GM12878 (cell line): ENCODE data around the gene MAGI2. TPM values are rescaled to one million over a fixed set of nuclear protein-coding genes. Genes with fewer than 3 reads are reported as not detected.

ENCODE experiments used
- ATAC-seq: fragments of 200-7000 bp; cut with Tn5 transposase; 3 replicates; pipeline ENCODE4 v1.9.1; 2020; ENCODE audit warnings: mild to moderate bottlenecking, moderate library complexity
- BruUV-seq: library from RNA; stranded (reverse); fragments of 400-500 nt; replicated peaks from 2 replicates; lab custom pipeline; 2021; lab: Mats Ljungman, UMichigan
- CTCF ChIA-PET: fragments of 300-600 bp; sonication (Branson Sonifier 250); formaldehyde crosslinking; extraction: SDS; loops from one replicate; lab custom pipeline; 2021; ENCODE audit warnings: inconsistent platforms; lab: Yijun Ruan, JAX
- POLR2A ChIA-PET: fragments of 350-600 bp; formaldehyde crosslinking; extraction: SDS; loops from one replicate; lab custom pipeline; 2021; ENCODE audit warnings: inconsistent platforms; lab: Charles Lee
- RAD21 ChIA-PET: fragments of 300-600 bp; sonication (Branson Sonifier 250); formaldehyde crosslinking; loops from one replicate; lab custom pipeline; 2023; ENCODE audit warnings: antibody characterized with exemption; ENCODE audit not compliant: unreplicated experiment; lab: Charles Lee
- SMC1A ChIA-PET: fragments of 300-600 bp; sonication (Branson Sonifier 250); formaldehyde crosslinking; loops from one replicate; lab custom pipeline; 2023; ENCODE audit not compliant: unreplicated experiment, uncharacterized antibody; lab: Charles Lee
- DNase-seq: peaks from one replicate; pipeline ENCODE4 v3.0.0-alpha.2; 2011; ENCODE audit warnings: low read depth, low spot score
- FAIRE-seq: peaks from 3 replicates; lab custom pipeline; 2011; peaks lifted over from hg19 to GRCh38; lab: Jason Lieb, UNC
- H2AFZ ChIP-seq: 2 replicates; pipeline ENCODE4 v1.6.0; 2011; ENCODE audit warnings: low read depth, low read length, control low read depth; ENCODE audit not compliant: control insufficient read depth
- H3K27ac ChIP-seq: 2 replicates; pipeline ENCODE4 v1.5.1; 2011; ENCODE audit warnings: control low read depth; ENCODE audit not compliant: control insufficient read depth, insufficient read depth
- H3K27me3 ChIP-seq, 2 experiments: replicated peaks in 1 of 2; 2 replicates each; pipeline versions ENCODE4 v1.6.0 to v1.6.1; 2011; ENCODE audit warnings: low read length in 1 of 2; ENCODE audit not compliant: control insufficient read depth in 2 of 2, insufficient read depth in 2 of 2
- H3K36me3 ChIP-seq, 2 experiments: 2 replicates each; pipeline ENCODE4 v1.5.1; 2011; ENCODE audit warnings: low read length in 1 of 2; ENCODE audit not compliant: control insufficient read depth in 2 of 2, insufficient read depth in 2 of 2
- H3K4me1 ChIP-seq: 2 replicates; pipeline ENCODE4 v1.6.1; 2011; ENCODE audit warnings: mild to moderate bottlenecking, low read length, moderate library complexity, mixed read lengths; ENCODE audit not compliant: control insufficient read depth, insufficient read depth
- H3K4me2 ChIP-seq: 2 replicates; pipeline ENCODE4 v1.6.0; 2011; ENCODE audit warnings: control low read depth; ENCODE audit not compliant: control insufficient read depth, insufficient read depth
- H3K4me3 ChIP-seq: fragments of 200-600 bp; sonication (generic); 2 replicates; pipeline ENCODE4 v1.5.1; 2016
- H3K79me2 ChIP-seq: 2 replicates; pipeline ENCODE4 v1.6.0; 2011; ENCODE audit warnings: low read length; ENCODE audit not compliant: control insufficient read depth, insufficient read depth
- H3K9ac ChIP-seq: 2 replicates; pipeline ENCODE4 v1.8.0; 2011; ENCODE audit warnings: low read length, control low read depth, mixed read lengths; ENCODE audit not compliant: control insufficient read depth, insufficient read depth
- H3K9me3 ChIP-seq: replicated peaks from 3 replicates; pipeline ENCODE4 v1.5.1; 2011; ENCODE audit warnings: mild to moderate bottlenecking, low read length; ENCODE audit not compliant: control insufficient read depth, insufficient read depth
- H4K20me1 ChIP-seq: 2 replicates; pipeline ENCODE4 v1.6.0; 2011; ENCODE audit not compliant: control insufficient read depth, insufficient read depth
- ATF7 ChIP-seq: fragments of 450-650 bp; IDR thresholded peaks from 2 replicates; pipeline ENCODE4 v1.6.1; 2016; ENCODE audit warnings: low read depth, mild to moderate bottlenecking
- CREB1 ChIP-seq: IDR thresholded peaks from 2 replicates; pipeline ENCODE4 v1.6.1; 2012; ENCODE audit warnings: low read depth, mild to moderate bottlenecking, inconsistent platforms
- IRF5 ChIP-seq: fragments of 450-650 bp; IDR thresholded peaks from 2 replicates; pipeline ENCODE4 v1.6.1; 2017; ENCODE audit warnings: borderline replicate concordance
- RB1 ChIP-seq: fragments of 450-650 bp; formaldehyde crosslinking; IDR thresholded peaks from 2 replicates; pipeline ENCODE4 v1.6.1; 2017; ENCODE audit warnings: mild to moderate bottlenecking, borderline replicate concordance
- YBX1 ChIP-seq: fragments of 450-650 bp; IDR thresholded peaks from 2 replicates; pipeline ENCODE4 v1.6.1; 2016; ENCODE audit warnings: antibody characterized with exemption
- ZBTB4 ChIP-seq: fragments of 450-650 bp; formaldehyde crosslinking; IDR thresholded peaks from 2 replicates; pipeline ENCODE4 v1.4.0; 2022; ENCODE audit warnings: mild to moderate bottlenecking, moderate library complexity
- WGBS: methylation state at CpG from one replicate; pipeline ENCODE4 v1.1.6; 2016; ENCODE audit warnings: low lambda C conversion rate; ENCODE audit not compliant: insufficient replicate concordance, insufficient coverage; ENCODE audit errors: missing lambda C conversion rate; 5-methylcytosine and 5-hydroxymethylcytosine counted together
- in situ Hi-C: fragments of 300-500 bp; cut with MboI; formaldehyde crosslinking; loops from 9 replicates; pipeline ENCODE4 v1.14.3; 2018; ENCODE audit warnings: mixed read lengths
- intact Hi-C: fragments of 100-400 bp; cut with micrococcal nuclease; formaldehyde crosslinking; loops from one replicate; pipeline ENCODE4 v1.14.2; 2022; ENCODE audit not compliant: unreplicated experiment
- polyA plus RNA-seq, 11 experiments: library from polyadenylated mRNA; depleted of rRNA in 4 of 11; unstranded in 6 of 11; stranded (reverse) in 5 of 11; fragments of >200 nt; fragmentation: Nextera tagmentation in 4 of 11; fragmentation: Illumina TruSeq in 1 of 11; extraction: Ambion mirVana in 4 of 11; extraction: Trizol in 1 of 11; gene quantifications; 1 replicate in 1 of 11; 2 replicates in 10 of 11; pipeline versions ENCODE4 v1.2.1 to v1.2.3, GENCODE V29; 2011 to 2016; ENCODE audit warnings: inconsistent platforms in 2 of 11, missing spikeins in 2 of 11, low read depth in 1 of 11
- total RNA-seq, 4 experiments: library from RNA; depleted of rRNA in 3 of 4; stranded (reverse); fragments of >200 nt in 3 of 4; fragmentation: Illumina TruSeq in 1 of 4; extraction: Trizol in 1 of 4; gene quantifications; 2 replicates each; pipeline versions ENCODE4 v1.2.1 to v1.2.3, GENCODE V29; 2013 to 2021
- TF ChIP-seq, protein P1 (sequence below): fragments of 150-350 bp; IDR thresholded peaks from 2 replicates; pipeline ENCODE4 v1.6.1; 2014; ENCODE audit warnings: mild to moderate bottlenecking, low read depth, low read length
- TF ChIP-seq, protein P2 (sequence below): fragments of 450-650 bp; IDR thresholded peaks from 2 replicates; pipeline ENCODE4 v1.6.1; 2016; ENCODE audit warnings: mild to moderate bottlenecking, moderate library complexity, borderline replicate concordance

MAGI2 gene
- total and polyA plus RNA-seq, 10 of the 15 experiments (the other 5 are each of a cell fraction or from before 2014, with no cell fraction given), result 0.01 to 0.31 (median 0.05) TPM; not detected in 2

- TF ChIP-seq ZBTB4 (CRISPR knock-in tag) (no peak), CREB1 (no peak)
- TF ChIP-seq, protein P1, sequence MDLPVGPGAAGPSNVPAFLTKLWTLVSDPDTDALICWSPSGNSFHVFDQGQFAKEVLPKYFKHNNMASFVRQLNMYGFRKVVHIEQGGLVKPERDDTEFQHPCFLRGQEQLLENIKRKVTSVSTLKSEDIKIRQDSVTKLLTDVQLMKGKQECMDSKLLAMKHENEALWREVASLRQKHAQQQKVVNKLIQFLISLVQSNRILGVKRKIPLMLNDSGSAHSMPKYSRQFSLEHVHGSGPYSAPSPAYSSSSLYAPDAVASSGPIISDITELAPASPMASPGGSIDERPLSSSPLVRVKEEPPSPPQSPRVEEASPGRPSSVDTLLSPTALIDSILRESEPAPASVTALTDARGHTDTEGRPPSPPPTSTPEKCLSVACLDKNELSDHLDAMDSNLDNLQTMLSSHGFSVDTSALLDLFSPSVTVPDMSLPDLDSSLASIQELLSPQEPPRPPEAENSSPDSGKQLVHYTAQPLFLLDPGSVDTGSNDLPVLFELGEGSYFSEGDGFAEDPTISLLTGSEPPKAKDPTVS, result no peak
Observed at GRCh38 chr7:78334426-78334825, 1119.0 kb downstream of the MAGI2 start (continued).

DNA sequence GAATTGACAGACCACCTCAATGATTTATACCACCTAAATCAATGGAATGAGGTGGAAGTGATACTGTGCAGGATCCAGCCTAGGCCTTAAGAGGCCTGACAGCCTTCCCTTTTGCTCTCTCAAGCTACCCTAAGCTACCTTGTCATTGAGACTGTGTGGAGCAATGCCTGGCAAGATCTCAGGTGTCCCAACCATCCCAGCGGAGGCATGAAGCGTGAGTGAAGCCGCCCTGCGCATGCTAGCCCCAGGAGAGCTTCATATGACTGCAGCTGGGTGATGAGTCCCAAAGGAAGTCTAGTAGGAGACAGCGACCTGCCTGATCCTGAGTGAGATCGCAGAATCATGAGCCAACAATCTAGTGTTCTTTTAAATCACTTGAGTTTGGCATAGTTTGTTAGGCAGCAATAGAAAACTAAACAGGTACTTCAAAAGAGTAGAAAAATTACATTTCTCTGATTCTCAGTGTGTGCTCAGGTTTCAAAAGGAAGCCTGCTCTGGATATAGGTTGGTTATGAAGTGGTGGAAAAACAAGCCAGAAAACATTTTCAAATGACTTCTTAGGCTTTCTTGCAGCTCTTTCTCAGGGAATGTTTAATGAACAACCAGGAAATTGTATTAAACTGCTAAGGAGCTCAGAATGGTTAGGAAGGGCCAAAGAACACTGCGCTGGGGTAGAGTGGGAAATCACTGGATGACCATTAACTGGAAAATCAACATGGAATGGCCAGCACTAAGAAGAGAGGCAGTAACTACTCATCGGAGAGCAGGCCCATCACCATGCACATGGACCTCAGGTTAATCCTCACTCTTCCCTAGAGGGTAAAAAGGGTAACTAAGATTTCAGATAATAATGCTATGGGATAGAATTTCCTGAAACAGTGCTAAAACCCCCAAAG is 1119.7 kb downstream of the MAGI2 start:
- SMC1A ChIA-PET, result no interaction called here
- no peaks in the 10 kb centered on the region for H3K36me3 ChIP-seq
- in situ Hi-C loops, result no loop called here
- RAD21 ChIA-PET, result no interaction called here
- no peak overlapping the region for H3K9ac ChIP-seq
- H3K27me3 ChIP-seq, result no peaks in the 10 kb centered on the region
- no peaks in the 10 kb centered on the region for H3K9me3 ChIP-seq
- no peaks in the 10 kb centered on the region for H3K4me1 ChIP-seq
- no peaks in the 10 kb centered on the region for H4K20me1 ChIP-seq
- FAIRE-seq (no peak), DNase-seq (no peak), ATAC-seq (no peak)
- POLR2A ChIA-PET, result no interaction called here
- no peak overlapping the region for H3K27ac ChIP-seq
- BruUV-seq, result no TSS peak
- intact Hi-C loops, result no loop called here
- CTCF ChIA-PET, result interaction anchor here (1.4 kb wide), 1 partner anchor 23 kb away, joined by 3 read pairs; no protein-coding TSS in a partner anchor
- H3K4me2 ChIP-seq, result no peak overlapping the region
- no peaks in the 10 kb centered on the region for H3K79me2 ChIP-seq
- WGBS, result 59% methylated on average over 8 of the region's 8 CpGs
- H3K4me3 ChIP-seq, result no peak overlapping the region
- no peak overlapping the region for H2AFZ ChIP-seq
- TF ChIP-seq RB1 (no peak), YBX1 (no peak), IRF5 (no peak), ATF7 (no peak)
- TF ChIP-seq, protein P2, sequence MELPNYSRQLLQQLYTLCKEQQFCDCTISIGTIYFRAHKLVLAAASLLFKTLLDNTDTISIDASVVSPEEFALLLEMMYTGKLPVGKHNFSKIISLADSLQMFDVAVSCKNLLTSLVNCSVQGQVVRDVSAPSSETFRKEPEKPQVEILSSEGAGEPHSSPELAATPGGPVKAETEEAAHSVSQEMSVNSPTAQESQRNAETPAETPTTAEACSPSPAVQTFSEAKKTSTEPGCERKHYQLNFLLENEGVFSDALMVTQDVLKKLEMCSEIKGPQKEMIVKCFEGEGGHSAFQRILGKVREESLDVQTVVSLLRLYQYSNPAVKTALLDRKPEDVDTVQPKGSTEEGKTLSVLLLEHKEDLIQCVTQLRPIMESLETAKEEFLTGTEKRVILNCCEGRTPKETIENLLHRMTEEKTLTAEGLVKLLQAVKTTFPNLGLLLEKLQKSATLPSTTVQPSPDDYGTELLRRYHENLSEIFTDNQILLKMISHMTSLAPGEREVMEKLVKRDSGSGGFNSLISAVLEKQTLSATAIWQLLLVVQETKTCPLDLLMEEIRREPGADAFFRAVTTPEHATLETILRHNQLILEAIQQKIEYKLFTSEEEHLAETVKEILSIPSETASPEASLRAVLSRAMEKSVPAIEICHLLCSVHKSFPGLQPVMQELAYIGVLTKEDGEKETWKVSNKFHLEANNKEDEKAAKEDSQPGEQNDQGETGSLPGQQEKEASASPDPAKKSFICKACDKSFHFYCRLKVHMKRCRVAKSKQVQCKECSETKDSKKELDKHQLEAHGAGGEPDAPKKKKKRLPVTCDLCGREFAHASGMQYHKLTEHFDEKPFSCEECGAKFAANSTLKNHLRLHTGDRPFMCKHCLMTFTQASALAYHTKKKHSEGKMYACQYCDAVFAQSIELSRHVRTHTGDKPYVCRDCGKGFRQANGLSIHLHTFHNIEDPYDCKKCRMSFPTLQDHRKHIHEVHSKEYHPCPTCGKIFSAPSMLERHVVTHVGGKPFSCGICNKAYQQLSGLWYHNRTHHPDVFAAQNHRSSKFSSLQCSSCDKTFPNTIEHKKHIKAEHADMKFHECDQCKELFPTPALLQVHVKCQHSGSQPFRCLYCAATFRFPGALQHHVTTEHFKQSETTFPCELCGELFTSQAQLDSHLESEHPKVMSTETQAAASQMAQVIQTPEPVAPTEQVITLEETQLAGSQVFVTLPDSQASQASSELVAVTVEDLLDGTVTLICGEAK, result no peak
